Measurements from ENCODE around the gene CUL9. TPM values are rescaled to one million over a fixed set of nuclear protein-coding genes. Genes with fewer than 3 reads are reported as not detected.

CUL9 gene
- total RNA-seq, 1 donor from 2014 or later = 70.8 TPM

DNA sequence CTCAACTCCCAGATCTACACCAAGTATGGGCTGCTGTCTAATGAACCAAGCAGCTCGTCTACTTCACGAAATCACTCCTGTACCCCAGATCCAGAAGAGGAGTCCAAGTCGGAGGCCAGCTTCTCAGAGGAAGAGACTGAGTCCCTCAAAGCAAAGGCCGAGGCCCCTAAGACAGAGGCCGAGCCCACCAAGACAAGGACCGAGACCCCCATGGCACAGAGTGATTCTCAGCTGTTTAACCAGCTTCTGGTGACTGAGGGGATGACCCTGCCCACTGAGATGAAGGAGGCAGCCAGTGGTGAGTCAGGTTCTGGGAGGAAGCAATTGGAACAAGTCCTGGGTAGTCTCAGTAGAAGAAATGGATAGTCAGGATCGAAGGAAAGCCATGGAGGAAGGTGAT, 5.8 kb downstream of the CUL9 start:
- H3K27ac Mint-ChIP-seq = no peak overlapping the region
- ChIA-PET POLR2A (no interaction called here), CTCF (no interaction called here)
- peaks cover 60% of the 10 kb centered on the region for H3K36me3 Mint-ChIP-seq (ENCODE audit: low read depth)
- no peaks in the 10 kb centered on the region for H3K9me3 Mint-ChIP-seq
- H3K4me1 Mint-ChIP-seq = peaks cover 24% of the 10 kb centered on the region
- TF ChIP-seq, protein P1, sequence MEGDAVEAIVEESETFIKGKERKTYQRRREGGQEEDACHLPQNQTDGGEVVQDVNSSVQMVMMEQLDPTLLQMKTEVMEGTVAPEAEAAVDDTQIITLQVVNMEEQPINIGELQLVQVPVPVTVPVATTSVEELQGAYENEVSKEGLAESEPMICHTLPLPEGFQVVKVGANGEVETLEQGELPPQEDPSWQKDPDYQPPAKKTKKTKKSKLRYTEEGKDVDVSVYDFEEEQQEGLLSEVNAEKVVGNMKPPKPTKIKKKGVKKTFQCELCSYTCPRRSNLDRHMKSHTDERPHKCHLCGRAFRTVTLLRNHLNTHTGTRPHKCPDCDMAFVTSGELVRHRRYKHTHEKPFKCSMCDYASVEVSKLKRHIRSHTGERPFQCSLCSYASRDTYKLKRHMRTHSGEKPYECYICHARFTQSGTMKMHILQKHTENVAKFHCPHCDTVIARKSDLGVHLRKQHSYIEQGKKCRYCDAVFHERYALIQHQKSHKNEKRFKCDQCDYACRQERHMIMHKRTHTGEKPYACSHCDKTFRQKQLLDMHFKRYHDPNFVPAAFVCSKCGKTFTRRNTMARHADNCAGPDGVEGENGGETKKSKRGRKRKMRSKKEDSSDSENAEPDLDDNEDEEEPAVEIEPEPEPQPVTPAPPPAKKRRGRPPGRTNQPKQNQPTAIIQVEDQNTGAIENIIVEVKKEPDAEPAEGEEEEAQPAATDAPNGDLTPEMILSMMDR (IDR thresholded peaks at IDR 0.05) = no peak
- H3K27me3 Mint-ChIP-seq = no peaks in the 10 kb centered on the region
- ATAC-seq (ENCODE audit: low read depth) = no peak
- intact Hi-C loops (cut with micrococcal nuclease) = no loop called here
- no peak overlapping the region for H3K4me3 Mint-ChIP-seq
- no peak for DNase-seq

DNA sequence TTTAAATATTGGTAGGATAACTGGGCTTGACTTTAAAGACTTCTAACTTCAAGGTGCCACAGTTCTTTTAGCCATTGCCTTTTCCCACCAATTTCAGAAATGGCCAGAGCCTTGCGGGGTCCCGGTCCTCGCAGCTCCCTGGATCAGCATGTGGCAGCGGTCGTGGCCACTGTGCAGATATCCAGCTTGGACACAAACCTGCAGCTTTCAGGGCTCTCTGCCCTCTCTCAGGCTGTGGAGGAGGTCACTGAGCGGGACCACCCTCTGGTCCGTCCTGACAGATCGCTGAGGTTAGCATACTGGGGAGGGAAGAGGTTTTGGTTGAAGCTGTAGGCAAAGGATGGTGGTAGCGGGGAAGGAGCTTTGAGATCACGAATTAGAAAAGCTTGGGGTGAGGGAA, 6.4 kb downstream of the CUL9 start:
- peaks cover 18% of the 10 kb centered on the region for H3K4me1 Mint-ChIP-seq

DNA sequence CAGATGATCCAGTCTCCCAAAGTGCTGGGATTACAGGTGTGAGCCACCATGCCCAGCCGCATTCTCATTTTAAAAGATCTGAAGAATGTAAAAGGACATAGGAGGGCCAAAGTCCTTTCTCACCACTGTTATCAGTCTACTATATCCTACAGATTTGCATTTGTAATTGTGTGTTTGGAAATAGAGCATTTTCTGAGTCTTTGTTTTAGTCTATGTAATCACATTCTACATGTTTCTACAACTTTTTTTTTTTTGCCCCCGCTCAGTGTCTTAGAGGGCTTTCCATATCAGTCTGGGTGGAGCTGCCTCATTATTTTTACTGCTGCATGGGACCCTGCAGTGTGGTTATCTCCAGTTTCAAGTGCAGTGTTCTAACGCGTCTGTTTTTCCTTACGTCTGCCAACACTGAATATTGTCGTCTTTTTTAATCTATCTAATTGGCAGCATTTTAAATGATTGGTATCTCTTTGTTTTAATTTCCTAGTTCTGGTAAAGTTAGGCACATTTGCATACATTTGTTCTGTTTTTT, 7.8 kb downstream of the CUL9 start:
- TF ChIP-seq, protein P1 (IDR thresholded peaks at IDR 0.05) = no peak
- H3K4me3 Mint-ChIP-seq = no peak overlapping the region
- CTCF ChIA-PET = interaction anchor here (0.6 kb wide), 1 partner anchor 209 kb away, joined by 6 read pairs; no protein-coding TSS in a partner anchor
- intact Hi-C loops (cut with micrococcal nuclease) = no loop called here
- no peaks in the 10 kb centered on the region for H3K9me3 Mint-ChIP-seq
- ATAC-seq (ENCODE audit: low read depth) = no peak
- peaks cover 9% of the 10 kb centered on the region for H3K4me1 Mint-ChIP-seq
- H3K36me3 Mint-ChIP-seq (ENCODE audit: low read depth) = peaks cover 70% of the 10 kb centered on the region
- POLR2A ChIA-PET = interaction anchor here (1.1 kb wide), 1 partner anchor 15 kb away, joined by 3 read pairs; no protein-coding TSS in a partner anchor
- DNase-seq = no peak
- H3K27ac Mint-ChIP-seq = no peak overlapping the region
- H3K27me3 Mint-ChIP-seq = no peaks in the 10 kb centered on the region

More for the DNA sequence above, 6.4 kb downstream of the CUL9 start:
- TF ChIP-seq, protein P1 (IDR thresholded peaks at IDR 0.05) = no peak
- Mint-ChIP-seq H3K4me3 (no peak overlapping the region), H3K27me3 (no peaks in the 10 kb centered on the region), H3K27ac (no peak overlapping the region), H3K9me3 (no peaks in the 10 kb centered on the region), H3K36me3 (ENCODE audit: low read depth) (peaks cover 66% of the 10 kb centered on the region)
- intact Hi-C loops (cut with micrococcal nuclease) = no loop called here
- POLR2A ChIA-PET = interaction anchor here (1.1 kb wide), 1 partner anchor 14 kb away, joined by 3 read pairs; no protein-coding TSS in a partner anchor
- DNase-seq (no peak), ATAC-seq (ENCODE audit: low read depth) (no peak)
- CTCF ChIA-PET = no interaction called here

DNA sequence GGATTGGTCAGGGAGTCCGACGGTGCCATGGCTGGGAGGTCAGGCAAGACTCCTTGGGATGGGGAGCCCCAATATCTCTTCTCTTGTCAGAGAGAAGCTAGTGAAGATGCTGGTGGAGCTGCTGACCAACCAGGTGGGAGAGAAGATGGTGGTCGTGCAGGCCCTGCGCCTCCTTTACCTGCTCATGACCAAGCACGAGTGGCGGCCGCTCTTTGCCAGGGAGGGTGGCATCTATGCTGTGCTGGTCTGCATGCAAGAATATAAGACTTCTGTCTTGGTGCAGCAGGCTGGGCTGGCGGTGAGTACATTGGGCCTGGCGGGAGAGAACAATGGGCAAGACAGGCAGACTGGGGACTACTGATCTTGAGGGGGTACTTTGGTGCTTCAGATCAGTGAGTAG, 10.9 kb downstream of the CUL9 start:
- ATAC-seq (ENCODE audit: low read depth) (no peak), DNase-seq (no peak)
- peaks cover 3% of the 10 kb centered on the region for H3K4me1 Mint-ChIP-seq
- H3K9me3 Mint-ChIP-seq = no peaks in the 10 kb centered on the region
- H3K4me3 Mint-ChIP-seq = no peak overlapping the region
- TF ChIP-seq, protein P1 (IDR thresholded peaks at IDR 0.05) = no peak
- H3K27me3 Mint-ChIP-seq = no peaks in the 10 kb centered on the region
- peaks cover 70% of the 10 kb centered on the region for H3K36me3 Mint-ChIP-seq (ENCODE audit: low read depth)
- H3K27ac Mint-ChIP-seq = no peak overlapping the region
- intact Hi-C loops (cut with micrococcal nuclease) = loop anchor here (1.0 kb wide), 1 partner anchor 11 kb away; the partner anchor contains the start of gene CUL9
- POLR2A ChIA-PET = no interaction called here
- CTCF ChIA-PET = no interaction called here

DNA sequence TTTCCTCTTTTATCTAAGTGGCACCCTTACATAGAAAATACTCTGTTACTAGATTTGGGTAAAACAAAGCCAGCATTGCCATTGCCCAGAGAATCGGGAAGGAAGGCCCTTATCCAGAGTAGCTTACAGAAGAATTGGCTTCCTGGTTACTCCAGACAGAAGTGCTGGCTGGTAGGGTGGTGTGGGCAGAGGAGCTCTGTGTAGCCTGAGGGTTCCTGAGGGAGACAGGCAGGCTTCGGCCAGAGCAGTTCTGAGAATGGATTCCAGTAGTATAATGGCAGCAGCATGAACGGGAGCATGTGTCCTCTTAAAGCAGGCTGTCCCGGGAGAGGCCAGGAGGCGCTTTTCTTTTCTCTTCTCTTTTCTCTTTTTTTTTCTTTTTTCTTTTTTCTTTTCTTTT, 11.9 kb downstream of the CUL9 start:
- Mint-ChIP-seq H3K27me3 (no peaks in the 10 kb centered on the region), H3K36me3 (ENCODE audit: low read depth) (peaks cover 66% of the 10 kb centered on the region), H3K27ac (no peak overlapping the region), H3K4me3 (no peak overlapping the region), H3K4me1 (peaks cover 3% of the 10 kb centered on the region), H3K9me3 (no peaks in the 10 kb centered on the region)
- ATAC-seq (ENCODE audit: low read depth) (no peak), DNase-seq (no peak)
- TF ChIP-seq, protein P1 (IDR thresholded peaks at IDR 0.05) = no peak
- ChIA-PET POLR2A (interaction anchor here (0.6 kb wide), 1 partner anchor 303 kb away, joined by 4 read pairs; no protein-coding TSS in a partner anchor), CTCF (no interaction called here)
- intact Hi-C loops (cut with micrococcal nuclease) = no loop called here

Measured in activated B cell treated with CpG ODN at 0.5 μM for 24 hours (primary cell).